Right renal cortex interstitium (tissue), 3 donors: ENCODE results near the gene GPR157. TPM values are rescaled to one million over a fixed set of nuclear protein-coding genes. Genes with fewer than 3 reads are reported as not detected.

Experiments
- DNase-seq, 3 donors: peaks; one replicate each; pipeline ENCODE4 v3.0.0-alpha.2; 2013; ENCODE audit warnings: low read depth in 3 of 3, low spot score in 2 of 3
- polyA plus RNA-seq, 3 donors: library from polyadenylated mRNA; unstranded; fragments of 120-200 nt; gene quantifications; one replicate each; pipeline ENCODE4 v1.2.1, GENCODE V29; 2013; ENCODE audit not compliant: insufficient read length in 3 of 3

Gene GPR157
- polyA plus RNA-seq, 3 donors, result 1.0 to 1.5 (median 1.4) TPM

DNA sequence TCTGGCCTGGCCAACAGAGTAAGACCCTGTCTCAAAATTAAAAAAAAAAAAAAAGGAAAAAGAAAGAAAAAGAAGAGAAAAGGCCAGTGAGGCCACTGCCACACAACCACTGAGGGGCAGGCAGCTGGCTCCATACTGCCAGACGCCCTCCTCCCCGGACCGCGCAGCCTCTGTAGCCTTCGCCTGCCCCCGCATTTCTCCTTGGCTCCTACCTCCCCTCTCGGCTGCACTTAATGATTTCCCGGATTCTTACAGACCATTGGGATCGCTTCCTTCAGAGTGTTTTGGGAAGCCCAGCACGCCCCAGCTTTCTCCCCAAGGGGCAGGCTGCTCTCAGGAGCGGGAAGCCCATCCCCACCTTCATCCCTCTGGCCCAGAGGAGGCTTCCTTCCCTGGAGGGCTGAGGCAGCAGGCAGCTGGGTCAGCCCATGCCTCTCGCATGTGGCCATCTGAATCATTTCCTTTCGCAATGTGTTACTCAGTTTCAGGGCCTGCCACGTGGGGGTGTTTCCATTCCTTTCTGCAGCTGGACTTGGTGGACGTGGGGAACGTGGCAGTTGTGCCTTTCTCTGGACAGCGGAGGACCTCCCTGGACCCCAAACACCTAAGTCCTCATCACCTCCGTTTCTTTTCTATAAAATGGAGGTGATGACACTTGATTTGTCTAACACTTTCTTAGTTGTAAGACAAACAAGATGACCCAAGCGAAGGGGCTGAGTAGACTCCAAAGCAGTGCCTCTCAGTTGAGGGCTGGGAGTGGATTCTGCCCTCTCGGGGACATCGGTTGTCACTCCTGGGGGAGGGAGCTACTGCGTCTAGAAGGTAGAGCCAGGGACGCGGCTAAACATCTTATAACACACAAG, 61.7 kb downstream of the GPR157 start:
- DNase-seq, result no peak

DNA sequence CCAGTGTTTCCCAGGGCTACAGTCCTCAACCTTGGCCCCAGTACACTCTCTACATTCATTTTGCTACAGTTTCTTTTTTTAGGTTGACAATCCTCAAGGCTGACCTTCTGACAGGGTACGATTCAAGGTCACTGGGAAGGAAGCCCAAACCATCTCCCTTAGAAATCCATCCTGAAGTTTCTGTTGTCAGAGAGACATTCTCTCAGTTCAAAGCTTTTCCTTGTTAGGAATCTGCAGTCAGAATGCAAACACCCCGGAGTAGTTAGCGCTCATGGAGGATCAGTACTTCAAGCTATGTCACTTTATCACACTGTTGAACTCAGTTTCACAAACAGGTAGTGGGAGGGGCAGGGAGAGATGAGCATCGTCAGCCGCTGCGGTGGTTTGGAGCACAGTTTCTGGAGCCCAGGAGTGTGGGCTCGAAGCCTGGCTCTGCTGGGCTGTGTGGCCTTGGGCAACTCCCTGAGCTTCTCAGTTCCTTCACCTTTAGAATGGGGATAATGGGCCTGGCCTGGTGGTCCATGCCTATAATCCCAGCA, 63.6 kb downstream of the GPR157 start:
- no peak for DNase-seq

GRCh38 chr1:9062846-9063245, 66.1 kb downstream of the GPR157 start:
- no peak for DNase-seq

GRCh38 chr1:9062021-9062471, 66.9 kb downstream of the GPR157 start:
- DNase-seq, result no peak

GRCh38 chr1:9061252-9061960, 67.5 kb downstream of the GPR157 start:
- DNase-seq, result no peak

- no peak for DNase-seq
Observed at GRCh38 chr1:9059891-9060744, 68.8 kb downstream of the GPR157 start.

- no peak for DNase-seq
Observed at GRCh38 chr1:9058465-9058864, 70.4 kb downstream of the GPR157 start.

GRCh38 chr1:9057851-9058250, 71.1 kb downstream of the GPR157 start:
- DNase-seq, result no peak

GRCh38 chr1:9052272-9053049, 76.4 kb downstream of the GPR157 start:
- DNase-seq, result no peak

- DNase-seq, result no peak
Observed at GRCh38 chr1:9051379-9051778, 77.5 kb downstream of the GPR157 start.

DNA sequence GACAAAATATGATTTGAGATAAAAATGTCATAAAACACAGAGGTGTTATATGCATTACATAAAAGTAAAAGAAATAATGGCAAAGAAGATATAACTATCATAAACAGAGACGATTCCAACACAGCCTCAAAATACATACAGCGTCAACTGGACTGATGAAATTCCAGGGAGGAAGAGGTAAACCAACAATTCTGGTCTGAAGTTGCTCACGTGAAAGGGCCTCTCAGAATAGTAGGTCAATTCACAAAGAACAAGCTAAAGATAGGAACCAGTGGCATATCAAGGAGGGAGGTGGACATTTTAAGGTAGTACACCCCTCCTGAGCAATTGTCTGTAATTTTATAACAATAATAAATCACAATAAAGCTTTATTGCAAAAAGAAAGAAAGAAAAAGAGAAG, 78.1 kb downstream of the GPR157 start:
- no peak for DNase-seq

Other genes with a start within 250 kb of the GPR157 start
- under 1 TPM in 1 of 3 donors, not detected in 2; 0.08 TPM for gene CA6, start 183.2 kb downstream of the GPR157 start, polyA plus RNA-seq
- gene SLC2A7, start 102.7 kb downstream of the GPR157 start, polyA plus RNA-seq, result not detected
- gene SLC2A5, start 59.5 kb downstream of the GPR157 start, polyA plus RNA-seq, result under 1 TPM; 0.85 to 0.92 (median 0.86) TPM
- gene H6PD, start 105.7 kb upstream of the GPR157 start, polyA plus RNA-seq, result 10 to 100 TPM; 33.9 to 37.6 (median 36.7) TPM
- 10 to 100 TPM; 10.8 to 11.8 (median 11.6) TPM for gene SPSB1, start 163.8 kb upstream of the GPR157 start, polyA plus RNA-seq